GM20431 (cell line): ENCODE measurements around the gene MSN.

Source experiments
- in situ Hi-C: fragments of 300-500 bp; cut with MseI, MboI; formaldehyde crosslinking; loops from one replicate; pipeline ENCODE4 v1.15.0; 2020; ENCODE audit warnings: low sequenced_read_pairs; ENCODE audit not compliant: unreplicated experiment

The MSN gene

GRCh38 chrX:65671966-65672365 lies 4.5 kb downstream of the MSN start:
- in situ Hi-C loops, result no loop called here

DNA sequence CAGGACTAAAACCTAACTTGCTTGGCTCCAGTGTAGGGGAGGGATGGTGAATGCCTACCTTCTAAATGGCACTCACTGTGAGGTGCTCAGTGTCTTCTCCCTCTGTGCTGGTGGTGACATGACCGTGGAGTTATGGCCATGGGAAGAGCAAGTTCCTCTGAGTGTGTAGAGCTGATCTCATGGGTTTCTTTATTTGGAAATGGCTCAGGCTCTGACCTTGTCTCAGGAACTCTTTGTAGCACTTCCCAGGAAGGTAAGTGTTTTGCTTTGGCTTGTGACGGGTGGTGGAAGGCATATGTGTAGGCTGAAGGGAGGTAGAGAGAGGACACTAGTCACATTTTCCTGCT lies 6.4 kb downstream of the MSN start:
- in situ Hi-C loops, result no loop called here

- in situ Hi-C loops, result no loop called here
Measured at GRCh38 chrX:65674204-65674893, 6.9 kb downstream of the MSN start.

DNA sequence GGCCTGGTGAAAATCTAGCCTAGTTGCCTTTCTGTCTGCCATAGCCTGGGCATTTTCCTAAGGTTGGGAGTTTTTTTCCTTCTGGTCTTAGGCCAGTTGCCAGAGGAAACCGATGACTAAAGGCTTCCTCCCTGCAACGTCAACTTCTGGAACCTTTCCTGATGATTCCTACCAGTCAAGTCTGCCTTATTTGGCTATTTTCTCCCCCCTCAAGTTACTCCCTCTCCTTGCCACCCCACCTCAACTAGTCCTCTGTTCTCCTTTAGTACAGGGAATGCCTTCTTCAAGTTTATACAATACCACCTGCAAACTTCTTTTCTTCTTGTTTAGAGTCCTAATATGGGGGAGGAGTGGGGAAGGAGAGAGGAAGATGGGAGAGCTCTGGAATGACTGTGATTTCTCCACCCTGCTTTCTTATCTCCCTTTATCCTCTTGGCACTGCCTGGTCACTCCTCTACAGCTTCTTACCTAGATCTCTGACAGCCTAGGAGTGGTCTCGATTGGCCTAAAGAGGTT lies 10.6 kb downstream of the MSN start:
- in situ Hi-C loops, result no loop called here

DNA sequence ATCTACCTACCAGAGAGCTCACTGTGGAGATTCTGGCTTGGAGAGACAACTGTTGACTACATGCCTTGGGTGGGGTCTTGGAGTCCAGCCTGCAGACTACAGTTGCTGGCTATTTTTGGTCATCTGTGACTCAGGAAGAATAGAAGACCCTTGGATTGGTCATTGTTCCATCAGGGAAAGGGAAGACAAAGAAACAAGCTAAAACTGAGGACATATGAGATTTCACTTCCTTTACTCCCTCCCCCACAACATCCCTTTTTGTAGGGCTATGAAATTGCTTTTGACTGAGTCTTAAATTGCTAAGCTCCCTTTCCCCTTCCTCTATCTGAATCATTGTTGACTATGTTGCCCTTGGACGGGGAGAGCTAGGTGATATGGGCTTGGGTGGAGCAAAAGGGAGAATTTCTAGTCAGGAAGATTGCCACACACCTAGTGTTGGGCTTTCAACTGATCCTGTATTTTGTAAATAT lies 11.7 kb downstream of the MSN start:
- in situ Hi-C loops, result no loop called here

DNA sequence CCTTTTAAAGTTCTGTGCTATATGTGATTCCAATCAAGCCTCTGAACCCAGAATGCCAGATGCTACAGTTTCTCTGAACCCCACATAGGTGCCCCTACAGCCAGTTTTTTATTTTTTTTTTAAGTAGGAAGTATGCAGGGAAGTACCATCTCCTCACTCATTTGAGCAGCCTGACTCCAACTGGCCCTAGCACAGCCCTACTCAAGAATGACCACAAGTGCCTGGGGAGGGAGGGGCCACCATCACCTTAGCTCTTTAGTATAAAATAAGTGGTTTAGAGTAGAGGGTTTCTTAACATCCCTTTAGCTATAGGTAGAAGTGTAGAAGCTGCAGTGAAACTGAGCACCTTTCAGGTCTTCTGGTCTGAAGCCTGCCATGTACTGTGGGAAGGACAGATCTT lies 14.4 kb downstream of the MSN start:
- in situ Hi-C loops, result no loop called here

- in situ Hi-C loops, result no loop called here
Measured at GRCh38 chrX:65685112-65685511, 17.7 kb downstream of the MSN start.

- in situ Hi-C loops, result no loop called here
Measured at GRCh38 chrX:65686236-65686635, 18.8 kb downstream of the MSN start.

DNA sequence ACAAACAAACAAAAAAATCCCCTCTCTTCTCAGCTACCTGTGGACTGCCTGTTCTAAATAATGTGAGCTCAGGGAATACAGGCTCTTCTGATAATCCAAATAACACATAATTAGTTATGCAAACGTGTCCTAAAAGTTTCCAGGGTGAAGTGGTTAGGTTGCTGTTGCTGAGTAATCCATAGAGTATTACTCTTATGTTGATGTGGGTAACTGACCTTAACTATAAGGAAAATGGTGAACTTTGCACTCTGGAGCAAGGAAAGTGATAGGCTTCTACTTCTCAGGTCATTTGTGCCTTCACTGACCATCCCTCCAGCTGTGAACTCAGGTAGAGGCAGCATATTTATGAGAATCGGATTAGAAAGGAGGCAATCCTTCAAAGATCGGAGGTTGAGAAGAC lies 19.9 kb downstream of the MSN start:
- in situ Hi-C loops, result no loop called here

DNA sequence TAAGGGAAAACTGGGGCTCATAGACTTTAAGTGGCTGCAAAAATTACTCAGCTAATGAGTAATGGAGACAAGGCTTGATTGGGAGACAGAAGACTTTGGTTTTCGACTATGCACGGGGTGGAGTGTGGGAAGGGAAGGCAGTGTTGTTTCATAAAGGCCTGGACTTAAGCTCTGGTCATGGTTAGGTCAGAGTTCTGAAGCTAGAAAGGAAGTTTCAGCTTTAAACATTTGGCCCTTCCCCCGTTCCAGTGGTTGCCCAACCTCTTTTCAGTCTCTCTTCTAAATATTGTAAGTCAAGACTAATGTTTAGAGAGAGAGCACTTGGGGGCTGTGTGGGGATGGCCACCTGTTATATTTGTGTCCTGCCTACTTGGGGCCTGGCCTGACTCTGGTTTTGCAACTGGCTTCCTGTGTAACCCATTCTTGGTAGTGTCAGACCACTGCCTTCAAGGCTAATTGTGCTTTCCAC lies 21.0 kb downstream of the MSN start:
- in situ Hi-C loops, result no loop called here

DNA sequence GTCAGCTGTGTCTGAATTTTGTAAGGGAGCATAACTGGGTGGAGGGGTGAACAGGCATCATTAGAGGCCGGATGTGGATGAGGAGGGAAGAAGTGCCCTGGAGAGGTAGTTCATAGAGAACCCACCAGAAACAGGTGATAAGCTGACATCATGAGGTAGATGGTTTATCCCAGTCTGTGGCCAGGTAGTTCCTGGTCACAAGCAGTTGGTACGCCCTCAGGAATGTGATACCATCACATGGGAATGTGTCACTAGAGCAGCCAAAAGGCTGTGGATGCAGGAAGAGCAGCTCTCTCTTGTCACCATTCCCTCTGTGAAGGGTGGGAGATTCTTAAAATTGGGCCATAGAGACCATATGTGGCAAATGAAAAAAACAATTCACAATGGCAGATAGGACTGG lies 21.9 kb downstream of the MSN start:
- in situ Hi-C loops, result no loop called here

GRCh38 chrX:65690057-65690855 lies 22.8 kb downstream of the MSN start:
- in situ Hi-C loops, result no loop called here

- in situ Hi-C loops, result no loop called here
Measured at GRCh38 chrX:65695849-65696449, 28.5 kb downstream of the MSN start.

DNA sequence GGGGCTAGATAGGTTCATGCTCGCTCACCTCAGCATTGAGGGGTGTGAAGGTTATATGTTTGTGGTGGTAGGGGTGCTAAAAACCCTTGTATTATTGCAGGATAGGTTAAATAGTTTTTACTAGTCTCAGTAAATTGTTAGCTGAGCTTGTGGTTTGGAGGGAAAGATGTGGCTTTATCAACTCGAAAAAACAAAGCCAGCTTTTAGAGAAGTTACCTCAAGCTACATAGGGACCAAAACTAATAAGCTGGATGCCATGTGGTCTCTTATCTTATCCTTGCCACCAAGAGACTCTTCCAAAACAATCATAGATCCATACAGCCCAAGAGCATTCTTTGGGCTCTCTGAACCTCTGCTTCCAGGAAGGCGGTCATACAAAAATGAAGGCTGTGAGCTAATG lies 29.2 kb downstream of the MSN start:
- in situ Hi-C loops, result no loop called here

- in situ Hi-C loops, result no loop called here
Measured at GRCh38 chrX:65697211-65697641, 29.8 kb downstream of the MSN start.

DNA sequence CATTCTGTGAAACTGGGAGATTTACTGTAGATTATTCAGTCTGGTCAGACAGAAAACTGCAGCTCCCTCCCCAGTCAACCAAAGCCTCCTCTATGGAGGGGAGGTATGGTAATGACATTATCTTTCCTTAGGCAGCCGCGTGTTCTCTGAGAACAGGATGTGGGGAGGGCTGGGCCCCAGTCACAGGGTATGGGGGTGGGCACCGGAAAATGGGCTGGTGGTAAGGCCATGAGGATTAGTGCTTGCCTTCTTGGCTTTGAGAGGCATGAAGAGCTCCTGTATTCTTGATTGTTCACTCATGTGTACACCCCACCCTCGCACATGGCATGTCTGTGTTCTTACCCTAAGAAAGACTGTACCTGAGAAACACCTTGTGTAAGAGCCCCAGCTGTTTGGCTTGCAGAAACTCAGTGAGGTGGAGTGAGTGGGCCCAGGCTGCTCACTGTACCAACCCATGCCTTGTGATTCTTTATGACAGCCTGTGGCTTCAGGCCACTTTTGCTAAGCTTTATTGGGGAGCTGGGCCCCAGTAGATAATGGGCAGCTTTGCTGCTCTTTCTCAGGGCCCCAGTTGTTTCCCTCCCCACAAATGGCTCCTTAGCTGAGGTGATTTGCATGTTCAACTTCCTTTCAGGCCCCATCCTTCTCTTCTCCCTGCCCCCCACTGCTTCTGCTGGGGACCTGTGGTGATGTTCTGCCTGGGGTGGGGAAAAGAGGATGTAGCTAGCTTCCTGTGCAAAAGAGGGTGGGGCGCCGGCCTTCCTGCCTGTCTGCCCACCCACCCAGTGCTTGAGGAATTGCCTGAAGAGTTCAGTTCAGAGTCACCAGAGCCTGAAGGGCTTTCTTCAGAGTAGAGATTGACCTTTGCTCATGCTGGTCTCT lies 30.7 kb downstream of the MSN start:
- in situ Hi-C loops, result no loop called here

DNA sequence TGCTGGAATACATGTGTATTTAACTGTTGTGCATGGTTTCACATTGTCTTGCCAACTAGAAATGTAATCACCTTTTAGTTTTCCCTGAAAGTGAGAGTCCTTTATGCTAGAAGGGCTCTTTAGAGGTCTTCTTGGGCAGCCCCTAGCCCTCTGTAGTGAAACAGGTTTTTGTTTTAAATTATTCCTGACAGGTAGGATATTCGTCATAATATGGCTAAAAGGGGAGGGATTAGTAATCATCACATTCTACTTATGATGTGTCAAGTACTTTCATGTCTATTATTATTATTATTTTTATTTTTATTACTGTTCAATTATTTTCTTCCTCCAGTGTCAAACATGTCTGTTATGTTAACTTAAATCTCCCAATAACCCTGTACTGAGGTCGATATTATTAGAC lies 35.5 kb downstream of the MSN start:
- in situ Hi-C loops, result loop anchor here (25.0 kb wide), 1 partner anchor 109 kb away; no protein-coding TSS in a partner anchor

DNA sequence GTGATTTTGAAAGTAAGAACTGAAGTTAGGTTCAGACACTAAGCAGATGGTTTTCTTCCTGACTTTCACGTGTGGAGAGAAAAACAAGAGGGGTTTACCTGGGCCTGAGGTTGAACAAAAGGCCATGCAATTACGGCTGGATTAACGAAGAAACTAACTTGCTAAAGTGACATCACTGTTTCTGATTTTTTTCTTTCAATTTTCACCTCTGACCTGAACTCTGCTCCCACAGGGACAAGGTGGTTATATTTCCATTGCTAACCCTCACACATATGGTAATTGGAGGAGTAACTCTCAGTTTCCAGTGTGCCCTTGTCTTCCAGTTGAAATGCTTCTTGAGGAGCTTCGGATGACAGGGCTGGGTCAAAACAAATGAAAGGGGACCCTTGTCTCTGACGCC lies 38.0 kb downstream of the MSN start:
- in situ Hi-C loops, result loop anchor here (25.0 kb wide), 1 partner anchor 107 kb away; no protein-coding TSS in a partner anchor

- in situ Hi-C loops, result loop anchor here (25.0 kb wide), 1 partner anchor 106 kb away; no protein-coding TSS in a partner anchor
Measured at GRCh38 chrX:65706041-65706828, 38.8 kb downstream of the MSN start.
